NCI-H128 (cell line): ENCODE data around the gene TNS4.

Experiments
- DNase-seq: peaks from one replicate; lab custom pipeline; 2025; ENCODE audit not compliant: unreplicated experiment; lab: John Stamatoyannopoulos, UW

The TNS4 gene

GRCh38 chr17:40442392-40443195 lies 58.8 kb downstream of the TNS4 start:
- DNase-seq = no peak

GRCh38 chr17:40440166-40440565 lies 61.3 kb downstream of the TNS4 start:
- no peak for DNase-seq

GRCh38 chr17:40437095-40437732 lies 64.2 kb downstream of the TNS4 start:
- DNase-seq = no peak

GRCh38 chr17:40436636-40437035 lies 64.8 kb downstream of the TNS4 start:
- no peak for DNase-seq

GRCh38 chr17:40433551-40434415 lies 67.6 kb downstream of the TNS4 start:
- no peak for DNase-seq

GRCh38 chr17:40432864-40433528 lies 68.4 kb downstream of the TNS4 start:
- no peak for DNase-seq

GRCh38 chr17:40431231-40431602 lies 70.2 kb downstream of the TNS4 start:
- DNase-seq = no peak

- no peak for DNase-seq
These were observed 70.9 kb downstream of the TNS4 start for GRCh38 chr17:40430272-40431230.

GRCh38 chr17:40427002-40427491 lies 74.4 kb downstream of the TNS4 start:
- DNase-seq = no peak
